ACC112 (cell line): ENCODE results near the gene NEB.
"Not testable (repeated sequence)": the region's sequence is repeated elsewhere in the genome, so short reads cannot be mapped to it uniquely, and the experiment has no call there.

Experiments used
- H2AFZ ChIP-seq: fragments of 200-600 bp; sonication (generic); one replicate; pipeline ENCODE4 v1.6.0; 2017; ENCODE audit warnings: antibody characterized with exemption, low read length; ENCODE audit not compliant: unreplicated experiment
- H3K27ac ChIP-seq: fragments of 200-600 bp; sonication (generic); 2 replicates; pipeline ENCODE4 v1.5.1; 2014; ENCODE audit warnings: low read depth, mild to moderate bottlenecking, antibody characterized with exemption, low read length, moderate library complexity
- H3K27me3 ChIP-seq: fragments of 200-600 bp; sonication (generic); 2 replicates; pipeline ENCODE4 v1.6.1; 2014; ENCODE audit warnings: mild to moderate bottlenecking, antibody characterized with exemption, low read length, moderate library complexity, mixed read lengths; ENCODE audit not compliant: insufficient read depth
- H3K36me3 ChIP-seq: fragments of 200-600 bp; sonication (generic); 2 replicates; pipeline ENCODE4 v1.6.1; 2016; ENCODE audit warnings: mild to moderate bottlenecking, antibody characterized with exemption, low read length, moderate library complexity, mixed read lengths; ENCODE audit not compliant: insufficient read depth
- H3K4me1 ChIP-seq: fragments of 200-600 bp; sonication (generic); one replicate; pipeline ENCODE4 v1.6.1; 2016; ENCODE audit warnings: low read length, mixed read lengths; ENCODE audit not compliant: insufficient read depth, unreplicated experiment, control insufficient read depth
- H3K4me3 ChIP-seq: fragments of 200-600 bp; sonication (generic); 2 replicates; pipeline ENCODE4 v1.5.1; 2014; ENCODE audit warnings: mild to moderate bottlenecking, low read depth, low read length
- H3K79me2 ChIP-seq: fragments of 200-600 bp; sonication (generic); one replicate; pipeline ENCODE4 v1.6.0; 2016; ENCODE audit warnings: low read length; ENCODE audit not compliant: control insufficient read depth, unreplicated experiment, insufficient read depth

NEB gene

GRCh38 chr2:151560289-151560688 lies 174.0 kb downstream of the NEB start:
- Histone ChIP-seq H3K79me2 (no peaks in the 10 kb centered on the region), H2AFZ (no peak overlapping the region), H3K4me3 (no peak overlapping the region), H3K27me3 (peaks cover 3% of the 10 kb centered on the region; the same call in 1 of the 2 replicates), H3K36me3 (no peaks in the 10 kb centered on the region), H3K4me1 (no peaks in the 10 kb centered on the region), H3K27ac (no peak overlapping the region)

GRCh38 chr2:151559431-151559830 lies 174.8 kb downstream of the NEB start:
- H3K27me3 ChIP-seq, H3K4me3 ChIP-seq, H3K79me2 ChIP-seq, H3K4me1 ChIP-seq, H3K36me3 ChIP-seq, H3K27ac ChIP-seq, H2AFZ ChIP-seq: not testable (repeated sequence)

- not testable (repeated sequence) for H3K36me3 ChIP-seq, H3K27me3 ChIP-seq, H3K4me3 ChIP-seq, H3K27ac ChIP-seq, H3K79me2 ChIP-seq, H2AFZ ChIP-seq, H3K4me1 ChIP-seq
These were observed 176.4 kb downstream of the NEB start for GRCh38 chr2:151557883-151558282.

- no peak overlapping the region for H2AFZ ChIP-seq
- no peak overlapping the region for H3K4me3 ChIP-seq
- peaks cover 11% of the 10 kb centered on the region; the same call in 1 of the 2 replicates for H3K27me3 ChIP-seq
- H3K79me2 ChIP-seq, result no peaks in the 10 kb centered on the region
- no peaks in the 10 kb centered on the region for H3K36me3 ChIP-seq
- H3K27ac ChIP-seq, result no peak overlapping the region
- H3K4me1 ChIP-seq, result no peaks in the 10 kb centered on the region
These were observed 178.2 kb downstream of the NEB start for GRCh38 chr2:151556121-151556520.

GRCh38 chr2:151552287-151552686 lies 182.0 kb downstream of the NEB start:
- no peaks in the 10 kb centered on the region for H3K36me3 ChIP-seq
- H3K4me1 ChIP-seq, result no peaks in the 10 kb centered on the region
- no peak overlapping the region for H3K27ac ChIP-seq
- H2AFZ ChIP-seq, result no peak overlapping the region
- peaks cover 11% of the 10 kb centered on the region; the same call in 1 of the 2 replicates for H3K27me3 ChIP-seq
- no peak overlapping the region for H3K4me3 ChIP-seq
- no peaks in the 10 kb centered on the region for H3K79me2 ChIP-seq

GRCh38 chr2:151551556-151551955 lies 182.7 kb downstream of the NEB start:
- Histone ChIP-seq H3K27ac (no peak overlapping the region), H3K79me2 (no peaks in the 10 kb centered on the region), H2AFZ (no peak overlapping the region), H3K4me1 (no peaks in the 10 kb centered on the region), H3K27me3 (peaks cover 11% of the 10 kb centered on the region; the same call in 1 of the 2 replicates), H3K36me3 (no peaks in the 10 kb centered on the region), H3K4me3 (no peak overlapping the region)

GRCh38 chr2:151549191-151549590 lies 185.1 kb downstream of the NEB start:
- Histone ChIP-seq H3K4me3 (no peak overlapping the region), H3K27me3 (0 out of 2 replicates have a peak, but pooled peaks cover 4% of the 10 kb centered on the region), H3K79me2 (no peaks in the 10 kb centered on the region), H3K4me1 (peaks cover 4% of the 10 kb centered on the region), H3K27ac (no peak overlapping the region), H2AFZ (no peak overlapping the region), H3K36me3 (no peaks in the 10 kb centered on the region)

GRCh38 chr2:151544449-151544848 lies 189.8 kb downstream of the NEB start:
- H3K79me2 ChIP-seq, result no peaks in the 10 kb centered on the region
- H3K27ac ChIP-seq, result no peak overlapping the region
- H3K4me1 ChIP-seq, result peaks cover 4% of the 10 kb centered on the region
- no peaks in the 10 kb centered on the region for H3K27me3 ChIP-seq
- peak overlapping the region; percentile 32 for H2AFZ ChIP-seq
- H3K36me3 ChIP-seq, result no peaks in the 10 kb centered on the region
- 0 out of 2 replicates have a peak overlapping the region, but pooled peaks have one; percentile 45 for H3K4me3 ChIP-seq

GRCh38 chr2:151543876-151544275 lies 190.4 kb downstream of the NEB start:
- Histone ChIP-seq H2AFZ (no peak overlapping the region), H3K27me3 (no peaks in the 10 kb centered on the region), H3K4me3 (no peak overlapping the region), H3K79me2 (no peaks in the 10 kb centered on the region), H3K4me1 (peaks cover 4% of the 10 kb centered on the region), H3K27ac (no peak overlapping the region), H3K36me3 (no peaks in the 10 kb centered on the region)

GRCh38 chr2:151534001-151534400 lies 200.3 kb downstream of the NEB start:
- no peak overlapping the region for H3K27ac ChIP-seq

GRCh38 chr2:151533127-151533526 lies 201.1 kb downstream of the NEB start:
- H3K4me3 ChIP-seq, result no peak overlapping the region

More at GRCh38 chr2:151534001-151534400, 200.3 kb downstream of the NEB start:
- Histone ChIP-seq H3K79me2 (no peaks in the 10 kb centered on the region), H3K4me1 (no peaks in the 10 kb centered on the region), H3K4me3 (no peak overlapping the region), H2AFZ (no peak overlapping the region), H3K27me3 (no peaks in the 10 kb centered on the region), H3K36me3 (no peaks in the 10 kb centered on the region)

More at GRCh38 chr2:151533127-151533526, 201.1 kb downstream of the NEB start:
- H3K27me3 ChIP-seq, result no peaks in the 10 kb centered on the region
- no peak overlapping the region for H2AFZ ChIP-seq
- no peaks in the 10 kb centered on the region for H3K36me3 ChIP-seq
- no peaks in the 10 kb centered on the region for H3K79me2 ChIP-seq
- H3K27ac ChIP-seq, result no peak overlapping the region
- H3K4me1 ChIP-seq, result no peaks in the 10 kb centered on the region
